Activated T-helper 17 cell treated with anti-CD3 and anti-CD28 coated beads, Interleukin-2, amount 50 U/mL, for 72 hours (primary cell): ENCODE measurements around the gene SH2D3A. TPM values are rescaled to one million over a fixed set of nuclear protein-coding genes. Genes with fewer than 3 reads are reported as not detected.
"Not testable (repeated sequence)": the region's sequence is repeated elsewhere in the genome, so short reads cannot be mapped to it uniquely, and the experiment has no call there.

ENCODE experiments used
- ATAC-seq: fragments of 150-1000 bp; cut with Tn5 transposase; replicated peaks from 2 replicates; pipeline ENCODE4 v1.10.0; 2021; ENCODE audit warnings: mild to moderate bottlenecking, moderate library complexity
- H3K27ac Mint-ChIP-seq: one replicate; pipeline ENCODE4 v1.8.0; 2022; ENCODE audit warnings: mixed read lengths
- H3K27me3 Mint-ChIP-seq: one replicate; pipeline ENCODE4 v1.8.0; 2022; ENCODE audit warnings: mixed read lengths
- H3K36me3 Mint-ChIP-seq: one replicate; pipeline ENCODE4 v1.8.0; 2022; ENCODE audit warnings: low read depth, mild to moderate bottlenecking, mixed read lengths
- H3K4me1 Mint-ChIP-seq: one replicate; pipeline ENCODE4 v1.8.0; 2022; ENCODE audit warnings: mixed read lengths
- H3K4me3 Mint-ChIP-seq: one replicate; pipeline ENCODE4 v1.8.0; 2022; ENCODE audit warnings: mild to moderate bottlenecking, mixed read lengths
- H3K9me3 Mint-ChIP-seq: one replicate; pipeline ENCODE4 v1.8.0; 2022; ENCODE audit warnings: mixed read lengths
- total RNA-seq, 2 donors: library from RNA; stranded (reverse); gene quantifications; one replicate each; pipeline ENCODE4 v1.2.3, GENCODE V29; 2022

SH2D3A gene
- total RNA-seq = 10 to 100 TPM; 21.1 to 21.2 TPM

DNA sequence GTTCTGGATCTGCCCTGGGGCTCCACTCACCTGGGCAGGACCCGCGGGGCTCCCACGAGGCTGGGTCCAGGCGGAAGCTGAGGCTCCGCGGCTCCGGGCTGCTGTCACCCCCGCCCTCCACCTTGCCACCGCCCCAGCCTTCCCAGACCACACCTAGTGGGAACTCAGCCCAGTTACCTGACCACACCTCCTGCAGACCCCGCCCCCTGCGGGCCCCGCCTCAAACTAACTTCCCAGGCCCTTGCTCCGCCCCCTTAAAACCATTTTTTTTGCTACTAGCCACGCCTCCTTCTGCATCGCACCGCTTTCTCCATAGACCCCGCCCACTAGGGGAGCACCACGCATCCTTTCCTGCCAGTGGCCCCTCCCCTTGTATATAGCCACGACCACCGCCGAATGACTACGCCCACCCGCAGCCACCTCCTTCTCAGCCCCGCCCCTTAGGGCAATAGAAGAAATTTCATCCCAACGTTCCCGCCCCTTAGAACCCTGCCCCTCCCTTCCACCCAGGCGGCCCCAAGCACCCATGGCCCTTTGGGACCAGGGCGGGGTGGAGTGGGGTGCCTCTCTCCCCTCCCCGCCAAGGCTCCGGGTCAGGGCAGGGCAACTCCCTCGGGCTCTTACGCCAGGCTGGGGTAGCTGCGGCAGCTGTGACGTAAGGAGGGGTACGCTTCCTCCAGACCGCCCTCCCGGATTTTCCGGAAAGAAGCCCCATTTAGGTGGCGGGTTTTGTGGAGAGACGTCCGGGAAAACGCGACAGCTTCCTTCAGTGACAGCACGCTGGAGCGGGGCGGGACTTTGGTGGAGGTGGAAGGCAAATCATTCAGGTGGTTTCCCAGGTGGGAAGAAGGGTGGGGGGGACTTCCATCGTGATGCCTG, at the start of gene SH2D3A:
SH2D3A (minus strand) TSS at position 79 of the 879 bp plus-strand sequence. CDS start 3,687 bp downstream, outside the sequence.
- peaks cover 21% of the 10 kb centered on the region for H3K36me3 Mint-ChIP-seq
- no peaks in the 10 kb centered on the region for H3K9me3 Mint-ChIP-seq
- H3K4me1 Mint-ChIP-seq = peaks cover 22% of the 10 kb centered on the region
- H3K27ac Mint-ChIP-seq = peak within 1 kb of the TSS; percentile 55
- peak within 1 kb of the TSS; percentile 87 for H3K4me3 Mint-ChIP-seq
- ATAC-seq = peak; percentile 75
- H3K27me3 Mint-ChIP-seq = no peaks in the 10 kb centered on the region

DNA sequence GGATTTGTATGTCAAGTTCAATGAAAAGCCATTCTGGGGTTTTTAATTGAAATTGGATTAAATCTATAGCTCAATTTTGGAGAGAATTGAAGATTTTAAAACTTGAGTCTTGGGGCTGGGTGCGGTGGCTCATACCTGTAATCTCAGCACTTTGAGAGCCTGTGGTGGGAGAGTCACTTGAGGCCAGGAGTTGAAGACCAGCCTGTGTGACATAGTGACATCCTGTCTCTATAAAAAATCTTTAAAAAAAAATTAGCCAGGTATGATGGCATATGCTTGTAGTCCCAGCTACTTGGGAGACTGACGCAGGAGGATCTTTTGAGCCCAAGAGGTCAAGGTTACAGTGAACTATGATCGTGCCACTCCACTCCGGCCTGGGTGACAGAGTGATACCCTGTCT, 46.4 kb upstream of the SH2D3A start:
- H3K9me3 Mint-ChIP-seq = peaks cover 4% of the 10 kb centered on the region
- H3K4me1 Mint-ChIP-seq = peaks cover 59% of the 10 kb centered on the region
- peak overlapping the region; percentile 55 for H3K4me3 Mint-ChIP-seq
- peak overlapping the region; percentile 0 for H3K27ac Mint-ChIP-seq
- ATAC-seq = peak; percentile 61
- H3K27me3 Mint-ChIP-seq = no peaks in the 10 kb centered on the region
- peaks cover 62% of the 10 kb centered on the region for H3K36me3 Mint-ChIP-seq

GRCh38 chr19:6812612-6813011, 45.4 kb upstream of the SH2D3A start:
- Mint-ChIP-seq H3K9me3 (peaks cover 4% of the 10 kb centered on the region), H3K27me3 (no peaks in the 10 kb centered on the region), H3K27ac (peak overlapping the region; percentile 77), H3K4me3 (no peak overlapping the region), H3K36me3 (peaks cover 58% of the 10 kb centered on the region), H3K4me1 (peaks cover 53% of the 10 kb centered on the region)
- peak; percentile 36 for ATAC-seq

- H3K27me3 Mint-ChIP-seq = no peaks in the 10 kb centered on the region
- peaks cover 52% of the 10 kb centered on the region for H3K4me1 Mint-ChIP-seq
- H3K9me3 Mint-ChIP-seq = peaks cover 4% of the 10 kb centered on the region
- no peak for ATAC-seq
- peak overlapping the region; percentile 77 for H3K27ac Mint-ChIP-seq
- peak overlapping the region; percentile 17 for H3K4me3 Mint-ChIP-seq
- peaks cover 58% of the 10 kb centered on the region for H3K36me3 Mint-ChIP-seq
Observed at GRCh38 chr19:6811906-6812305, 44.7 kb upstream of the SH2D3A start.

- H3K27me3 Mint-ChIP-seq = no peaks in the 10 kb centered on the region
- H3K36me3 Mint-ChIP-seq = peaks cover 61% of the 10 kb centered on the region
- H3K27ac Mint-ChIP-seq = peak overlapping the region; percentile 77
- no peak overlapping the region for H3K4me3 Mint-ChIP-seq
- peaks cover 54% of the 10 kb centered on the region for H3K4me1 Mint-ChIP-seq
- H3K9me3 Mint-ChIP-seq = peaks cover 4% of the 10 kb centered on the region
- no peak for ATAC-seq
Observed at GRCh38 chr19:6811378-6811777, 44.1 kb upstream of the SH2D3A start.

- Mint-ChIP-seq H3K27ac (peak overlapping the region; percentile 63), H3K9me3 (peaks cover 4% of the 10 kb centered on the region), H3K4me1 (peaks cover 43% of the 10 kb centered on the region), H3K27me3 (no peaks in the 10 kb centered on the region), H3K36me3 (peaks cover 46% of the 10 kb centered on the region), H3K4me3 (peak overlapping the region; percentile 2)
- no peak for ATAC-seq
Observed at GRCh38 chr19:6809262-6809661, 42.0 kb upstream of the SH2D3A start.

DNA sequence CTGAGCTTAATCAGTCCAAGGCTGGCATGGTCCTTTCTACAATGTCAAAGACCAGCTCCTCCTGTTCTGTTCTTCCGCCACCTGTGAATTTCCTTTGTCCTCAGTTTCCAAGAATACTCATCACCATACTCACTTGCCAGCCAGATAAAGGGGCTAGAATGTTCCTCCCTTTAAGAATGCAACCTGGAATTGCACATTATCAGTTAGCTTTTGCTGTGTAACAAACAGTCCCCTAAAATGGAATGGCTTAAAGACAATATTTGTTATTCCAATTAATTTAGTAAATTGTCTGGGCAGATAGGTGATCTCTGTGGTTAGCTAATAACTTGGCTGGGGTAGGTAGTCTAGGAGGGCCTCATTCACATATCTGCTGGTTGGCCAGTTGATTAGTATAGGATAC, 41.3 kb upstream of the SH2D3A start:
- H3K36me3 Mint-ChIP-seq = peaks cover 53% of the 10 kb centered on the region
- H3K9me3 Mint-ChIP-seq = peaks cover 4% of the 10 kb centered on the region
- no peaks in the 10 kb centered on the region for H3K27me3 Mint-ChIP-seq
- H3K4me1 Mint-ChIP-seq = peaks cover 43% of the 10 kb centered on the region
- H3K4me3 Mint-ChIP-seq = no peak overlapping the region
- no peak overlapping the region for H3K27ac Mint-ChIP-seq
- no peak for ATAC-seq

DNA sequence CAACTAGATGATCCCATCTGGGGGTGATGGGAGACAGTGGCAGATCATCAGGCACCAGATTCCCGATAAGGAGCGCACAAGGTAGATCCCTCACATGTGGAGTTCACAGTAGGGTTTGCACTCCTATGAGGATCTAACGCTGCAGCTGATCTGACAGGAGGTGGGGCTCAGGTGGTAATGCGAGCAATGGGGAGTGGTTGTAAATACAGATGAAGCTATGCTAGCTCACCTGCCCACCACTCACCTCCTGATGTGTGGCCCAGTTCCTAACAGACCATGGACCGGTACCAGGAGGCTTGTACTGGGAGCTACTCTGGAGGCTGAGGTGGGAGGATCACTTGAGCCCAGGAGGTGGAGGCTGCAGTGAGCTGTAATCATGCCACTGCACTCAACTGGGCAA, 40.1 kb upstream of the SH2D3A start:
- Mint-ChIP-seq H3K36me3 (peaks cover 58% of the 10 kb centered on the region), H3K4me3 (no peak overlapping the region), H3K27me3 (no peaks in the 10 kb centered on the region)

GRCh38 chr19:6806488-6806887, 39.3 kb upstream of the SH2D3A start:
- H3K36me3 Mint-ChIP-seq = peaks cover 59% of the 10 kb centered on the region
- peaks cover 42% of the 10 kb centered on the region for H3K4me1 Mint-ChIP-seq
- H3K9me3 Mint-ChIP-seq = no peaks in the 10 kb centered on the region
- peak overlapping the region; percentile 58 for H3K27ac Mint-ChIP-seq
- H3K4me3 Mint-ChIP-seq = no peak overlapping the region
- no peaks in the 10 kb centered on the region for H3K27me3 Mint-ChIP-seq
- ATAC-seq = no peak

More for the DNA sequence above, 40.1 kb upstream of the SH2D3A start:
- Mint-ChIP-seq H3K27ac (no peak overlapping the region), H3K9me3 (peaks cover 4% of the 10 kb centered on the region), H3K4me1 (peaks cover 42% of the 10 kb centered on the region)
- ATAC-seq = no peak

- no peak for ATAC-seq
- Mint-ChIP-seq H3K9me3 (no peaks in the 10 kb centered on the region), H3K27ac (peak overlapping the region; percentile 96), H3K27me3 (no peaks in the 10 kb centered on the region), H3K36me3 (peaks cover 57% of the 10 kb centered on the region), H3K4me3 (peak overlapping the region; percentile 91), H3K4me1 (peaks cover 48% of the 10 kb centered on the region)
Observed at GRCh38 chr19:6803036-6803404, 35.8 kb upstream of the SH2D3A start.

- peaks cover 62% of the 10 kb centered on the region for H3K36me3 Mint-ChIP-seq
- no peaks in the 10 kb centered on the region for H3K9me3 Mint-ChIP-seq
- H3K4me1 Mint-ChIP-seq = peaks cover 48% of the 10 kb centered on the region
- peak overlapping the region; percentile 96 for H3K27ac Mint-ChIP-seq
- H3K27me3 Mint-ChIP-seq = no peaks in the 10 kb centered on the region
- peak overlapping the region; percentile 91 for H3K4me3 Mint-ChIP-seq
- peak; percentile 77 for ATAC-seq
Observed at GRCh38 chr19:6802336-6803035, 35.3 kb upstream of the SH2D3A start.

DNA sequence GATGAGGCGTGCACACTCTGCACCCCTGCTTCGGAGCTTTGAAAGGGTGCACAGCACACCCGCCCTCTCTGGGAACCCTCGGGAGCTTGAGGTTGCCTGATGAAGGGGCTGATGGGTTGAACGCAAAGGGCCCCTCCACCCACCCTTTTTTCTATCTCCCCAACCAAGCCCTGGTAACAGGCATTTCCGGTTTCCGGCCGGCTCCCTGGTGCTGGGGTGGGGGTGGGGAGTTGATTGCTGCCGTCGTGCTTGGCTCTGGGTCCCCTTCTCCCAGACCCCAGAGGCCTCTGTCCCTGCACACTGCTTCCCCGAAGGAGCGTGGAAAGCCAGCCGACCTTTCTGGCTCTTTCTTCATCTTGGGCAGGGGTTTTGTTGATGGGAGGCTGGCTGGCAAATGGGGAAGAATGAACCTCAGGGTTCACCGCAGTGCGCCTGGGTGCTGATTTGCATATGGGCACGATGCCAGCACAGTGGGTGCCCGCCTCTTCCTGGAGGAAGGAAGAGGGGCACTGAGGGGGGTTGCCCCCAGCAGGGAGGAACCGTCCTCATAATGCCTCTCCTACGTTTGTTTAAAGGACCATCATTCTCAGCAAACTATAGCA, 34.4 kb upstream of the SH2D3A start:
- Mint-ChIP-seq H3K4me3 (peak overlapping the region; percentile 91), H3K4me1 (peaks cover 45% of the 10 kb centered on the region), H3K36me3 (peaks cover 62% of the 10 kb centered on the region), H3K9me3 (no peaks in the 10 kb centered on the region), H3K27ac (peak overlapping the region; percentile 96), H3K27me3 (no peaks in the 10 kb centered on the region)
- peak; percentile 59 for ATAC-seq

DNA sequence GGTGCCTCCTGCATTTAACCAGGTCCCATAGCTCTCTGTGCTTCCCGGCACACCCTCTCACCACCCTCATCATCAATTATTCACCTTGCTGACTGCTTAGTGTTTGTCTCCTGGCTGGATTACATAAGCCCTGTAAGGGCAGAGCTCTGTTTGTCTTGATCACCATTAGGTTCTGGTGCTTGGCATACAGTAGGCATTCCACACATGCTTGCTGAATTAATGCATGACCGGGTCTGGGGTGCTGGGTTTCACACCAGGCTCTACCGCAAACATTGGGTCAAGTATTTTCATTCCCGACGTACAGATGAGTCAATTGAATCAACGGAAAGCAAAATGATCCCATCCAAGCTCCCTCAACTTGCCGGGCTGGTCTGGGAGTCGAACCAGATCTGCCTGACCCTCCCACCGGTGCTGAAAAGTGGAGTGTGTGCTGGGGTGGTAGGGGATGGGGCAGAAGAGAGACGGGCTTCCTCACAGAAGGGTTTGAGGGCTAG, 33.8 kb upstream of the SH2D3A start:
- Mint-ChIP-seq H3K9me3 (no peaks in the 10 kb centered on the region), H3K4me3 (peak overlapping the region; percentile 91), H3K27me3 (no peaks in the 10 kb centered on the region), H3K4me1 (peaks cover 46% of the 10 kb centered on the region), H3K36me3 (peaks cover 64% of the 10 kb centered on the region), H3K27ac (peak overlapping the region; percentile 96)
- ATAC-seq = peak; percentile 40

DNA sequence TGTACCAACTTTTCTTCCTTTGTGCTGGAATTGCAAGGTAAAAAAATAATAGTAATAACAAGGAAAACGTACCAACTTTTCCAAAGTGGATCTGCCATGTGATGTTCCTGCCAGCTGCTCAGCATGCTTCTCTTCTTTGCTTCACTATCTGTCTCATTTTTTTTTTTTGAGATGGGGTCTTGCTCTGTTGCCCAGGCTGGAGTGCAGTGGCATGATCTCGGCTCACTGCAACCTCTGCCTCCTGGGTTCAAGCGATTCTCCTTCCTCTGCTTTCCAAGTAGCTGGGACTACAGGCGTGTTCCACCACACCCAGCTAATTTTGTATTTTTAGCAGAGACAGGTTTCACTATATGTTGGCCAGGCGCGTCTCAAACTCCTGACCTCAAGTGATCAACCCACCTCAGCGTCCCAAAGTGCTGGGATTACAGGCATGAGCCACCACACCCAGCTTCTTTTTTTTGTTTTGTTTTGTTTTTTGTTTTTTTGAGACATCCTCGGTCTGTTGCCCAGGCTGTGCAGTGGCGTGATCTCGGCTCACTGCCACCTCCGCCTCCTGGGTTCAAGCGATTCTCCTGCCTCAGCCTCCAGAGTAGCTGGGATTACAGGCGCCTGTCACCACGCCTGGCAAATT, 33.0 kb upstream of the SH2D3A start:
- peak overlapping the region; percentile 96 for H3K27ac Mint-ChIP-seq
- H3K4me1 Mint-ChIP-seq = peaks cover 49% of the 10 kb centered on the region
- H3K36me3 Mint-ChIP-seq = peaks cover 71% of the 10 kb centered on the region
- not testable (repeated sequence) for H3K27me3 Mint-ChIP-seq, ATAC-seq, H3K9me3 Mint-ChIP-seq
- H3K4me3 Mint-ChIP-seq = peak overlapping the region; percentile 91
